ENCODE measurements around the gene PNPO. TPM values are rescaled to one million over a fixed set of nuclear protein-coding genes. Genes with fewer than 3 reads are reported as not detected.

Gene PNPO
- total and polyA plus RNA-seq, 2 of the 4 experiments (the other 2 are of a cell fraction) = 13.9 to 34.1 TPM

DNA sequence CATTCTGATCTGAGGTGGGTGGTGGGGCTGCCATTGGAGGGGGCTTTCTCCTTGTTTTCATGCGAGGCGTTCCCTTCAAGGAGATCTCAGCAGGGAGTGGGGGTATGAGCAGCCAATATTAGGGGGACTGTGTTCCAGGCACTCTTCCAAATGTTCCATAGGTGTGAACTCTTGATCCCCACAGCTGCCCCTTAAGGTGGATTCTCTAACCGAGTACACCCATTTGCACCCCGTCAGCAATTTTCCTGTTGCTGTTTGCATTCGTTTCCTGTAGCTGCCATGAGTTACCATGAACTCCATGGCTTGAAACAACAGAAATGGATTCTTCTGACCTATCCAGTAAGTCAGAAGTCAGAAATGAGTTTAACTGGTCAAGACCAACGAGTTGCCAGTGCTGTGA, 20.0 kb downstream of the PNPO start:
- H3K4me2 ChIP-seq (ENCODE audit: low read depth, low read length) = no peak overlapping the region
- no peak overlapping the region for H3K23ac ChIP-seq (ENCODE audit: low read depth, low read length)
- no peak overlapping the region for H2BK120ac ChIP-seq (ENCODE audit: low read depth, low read length)
- dilution Hi-C loops (cut with HindIII; ENCODE audit: low sequenced_read_pairs, unreplicated experiment) (no loop called here), intact Hi-C loops (cut with micrococcal nuclease) (no loop called here), in situ Hi-C loops (cut with MboI; ENCODE audit: low sequenced_read_pairs) (no loop called here)
- BruUV-seq (replicated peaks) = no TSS peak
- CTCF ChIA-PET = interaction anchor here (1.8 kb wide), 1 partner anchor 10 kb away, joined by 6 read pairs; the partner anchor contains the start of gene CDK5RAP3
- DNase-seq (no peak), ATAC-seq (ENCODE audit: low read depth) (no peak)
- POLR2A ChIA-PET (ENCODE audit: unreplicated experiment) = no interaction called here
- H2BK20ac ChIP-seq (ENCODE audit: low read depth, low read length) = no peak overlapping the region
- H3K56ac ChIP-seq (ENCODE audit: extremely low read depth, insufficient read depth, low read length) = no peak overlapping the region
- H3K79me1 ChIP-seq (ENCODE audit: low read depth in 1 of 2, low read length in 2 of 2) = no peaks in the 10 kb centered on the region
- H3K27me3 ChIP-seq (ENCODE audit: control insufficient read depth, insufficient read depth, low read length) = peaks cover 8% of the 10 kb centered on the region
- no peak overlapping the region for H2BK5ac ChIP-seq (ENCODE audit: low read depth, low read length, poor library complexity, severe bottlenecking)
- no peak overlapping the region for H3K9ac ChIP-seq (ENCODE audit: low read depth, low read length)
- no peaks in the 10 kb centered on the region for H3K9me1 ChIP-seq (ENCODE audit: insufficient read depth, low read length)
- no peak overlapping the region for H3K4ac ChIP-seq (ENCODE audit: low read depth, low read length)
- TF ChIP-seq MAFK (IDR thresholded peaks at IDR 0.05; ENCODE audit: low read depth, low read length) (peak; percentile 71), SMC3 (IDR thresholded peaks at IDR 0.05; ENCODE audit: low read depth, low read length) (no peak)
- no peaks in the 10 kb centered on the region; the same call in 1 of the 2 replicates for H3K9me3 ChIP-seq (ENCODE audit: control insufficient read depth, insufficient read depth, low read length)
- no peak overlapping the region for H3K27ac ChIP-seq (ENCODE audit: insufficient read depth, low read length)
- no peak overlapping the region for H2BK15ac ChIP-seq (ENCODE audit: low read depth, low read length)
- no peak overlapping the region for H4K5ac ChIP-seq (ENCODE audit: low read depth, low read length)
- H3K4me1 ChIP-seq (ENCODE audit: control insufficient read depth, insufficient read depth, low read length) = peaks cover 5% of the 10 kb centered on the region; the same call in 1 of the 2 replicates
- no peak overlapping the region for H4K8ac ChIP-seq (ENCODE audit: low read depth in 2 of 2, low read length in 2 of 2)
- H3K36me3 ChIP-seq (ENCODE audit: control insufficient read depth, insufficient read depth, low read length) = no peaks in the 10 kb centered on the region
- H3K18ac ChIP-seq (ENCODE audit: low read depth, low read length) = no peak overlapping the region
- no peak overlapping the region for H2AK5ac ChIP-seq (ENCODE audit: low read depth, low read length)
- H4K20me1 ChIP-seq (ENCODE audit: insufficient read depth, low read length) = no peaks in the 10 kb centered on the region
- no peak overlapping the region for H3K4me3 ChIP-seq (ENCODE audit: insufficient read depth, low read depth, low read length)
- no peak overlapping the region for H2AFZ ChIP-seq (replicated peaks; ENCODE audit: low read length, poor library complexity)
- no peak overlapping the region for H4K91ac ChIP-seq (ENCODE audit: insufficient read depth, low read depth, low read length)
- H2AK9ac ChIP-seq (replicated peaks; ENCODE audit: low read depth, low read length, poor library complexity) = no peak overlapping the region
- no peak overlapping the region for H3K14ac ChIP-seq (replicated peaks; ENCODE audit: low read depth, low read length)
- 77% methylated on average over 3 of the region's 6 CpGs; no CpG with 5 or more reads in 1 of the 2 experiments for WGBS, 2 experiments (ENCODE audit: extremely low coverage in 2 of 2, insufficient read length in 1 of 2)
